PC-9 (cell line): ENCODE measurements around the gene FGB.

Source experiments
- CTCF ChIP-seq: fragments of 200-600 bp; sonication (generic); conservative IDR thresholded peaks from 2 replicates; pipeline ENCODE4 v1.6.1; 2017; ENCODE audit warnings: mixed run types, antibody characterized with exemption, mild to moderate bottlenecking, moderate library complexity
- EZH2 ChIP-seq: fragments of 200-600 bp; sonication (generic); IDR thresholded peaks from 2 replicates; pipeline ENCODE4 v1.8.0; 2017; ENCODE audit warnings: antibody characterized with exemption, low read depth

GRCh38 chr4:154517591-154517990 is 45.2 kb upstream of the FGB start:
- no peak for TF ChIP-seq CTCF
- no peak for TF ChIP-seq EZH2
